ENCODE results near the gene TRMT61B. TPM values are rescaled to one million over a fixed set of nuclear protein-coding genes. Genes with fewer than 3 reads are reported as not detected.

The TRMT61B gene
- total and polyA plus RNA-seq, 9 of the 15 experiments (the other 6 are each of a cell fraction or from before 2014, with no cell fraction given): 13.2 to 28.3 (median 19.5) TPM

DNA sequence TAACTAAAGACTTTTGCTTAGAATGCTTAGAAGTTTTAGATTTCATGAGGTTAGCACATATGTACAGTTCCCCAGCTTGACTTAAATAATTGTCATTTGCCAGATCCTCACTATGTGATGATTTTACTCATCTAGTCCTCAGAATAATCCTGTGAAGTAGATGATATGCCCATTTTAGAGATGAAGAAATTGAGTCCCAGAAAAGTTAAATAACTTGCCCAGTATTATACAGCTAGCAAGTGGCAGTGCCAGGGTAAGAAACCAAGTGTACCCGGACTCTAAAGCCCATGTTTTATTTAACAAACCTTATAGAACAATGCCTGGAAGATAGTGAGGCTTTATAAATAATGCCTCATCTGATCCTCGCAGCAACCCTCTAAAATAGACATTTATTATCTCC lies 31.1 kb downstream of the TRMT61B start:
- FAIRE-seq (no peak), ATAC-seq (no peak), DNase-seq (ENCODE audit: extremely low read depth in 1 of 4, low spot score in 3 of 4) (no peak)
- CTCF ChIA-PET (ENCODE audit: low intra/inter-chr PET ratio): no interaction called here
- intact Hi-C loops (cut with micrococcal nuclease) (no loop called here), in situ Hi-C loops (cut with MboI) (loop anchor here (10.0 kb wide), 1 partner anchor 366 kb away; no protein-coding TSS in a partner anchor)
- Histone ChIP-seq H2AFZ (ENCODE audit: low read depth, low read length) (peak overlapping the region; percentile 60; the same call in 1 of the 2 replicates), H3K4me2 (ENCODE audit: insufficient read depth, low read length) (no peak overlapping the region), H3K27ac (ENCODE audit: extremely low read depth, low read depth, low read length) (no peak overlapping the region), H3K4me3 (no peak overlapping the region), H3K79me2 (ENCODE audit: control insufficient read depth, insufficient read depth, low read length) (no peaks in the 10 kb centered on the region), H3K4me1 (replicated peaks in 1 of 2; ENCODE audit: control insufficient read depth in 2 of 2, insufficient read depth in 2 of 2, low read length in 2 of 2) (no peaks in the 10 kb centered on the region), H3K27me3 (ENCODE audit: control insufficient read depth in 2 of 2, insufficient read depth in 2 of 2, low read length in 2 of 2) (no peaks in the 10 kb centered on the region), H3K9me3 (replicated peaks; ENCODE audit: control insufficient read depth, insufficient read depth, low read depth, low read length) (no peaks in the 10 kb centered on the region), H4K20me1 (replicated peaks; ENCODE audit: control insufficient read depth, insufficient read depth, low read length) (no peaks in the 10 kb centered on the region), H3K9ac (ENCODE audit: insufficient read depth in 1 of 2, low read depth in 2 of 2, low read length in 2 of 2) (no peak overlapping the region), H3K36me3 (ENCODE audit: control insufficient read depth, insufficient read depth, low read length) (no peaks in the 10 kb centered on the region), H3K9me1 (ENCODE audit: control insufficient read depth, insufficient read depth, low read length) (no peaks in the 10 kb centered on the region)
- POLR2A ChIA-PET: interaction anchor here (0.8 to 1.2 kb wide), 2 partner anchors 111 to 200 kb away, joined by 3 read pairs; no protein-coding TSS in a partner anchor
- 41% methylated on average over 2 of the region's 2 CpGs for WGBS (ENCODE audit: insufficient coverage, low coverage, missing lambda C conversion rate)
- no TSS peak for BruUV-seq (replicated peaks)
- no peak for TF ChIP-seq DMBX1 (CRISPR knock-in tag; IDR thresholded peaks at IDR 0.05; ENCODE audit: borderline replicate concordance)
- peak; percentile 72 for TF ChIP-seq RBM25 (IDR thresholded peaks at IDR 0.05; ENCODE audit: low read depth, low read length, severe bottlenecking)
- 0 out of 2 replicates have a peak, but pooled peaks have one; percentile 22 for TF ChIP-seq BCOR (IDR thresholded peaks at IDR 0.05)
- no peak for TF ChIP-seq PURB (CRISPR knock-in tag; IDR thresholded peaks at IDR 0.05; ENCODE audit: low read depth)
- no peak for TF ChIP-seq ZNF143 (CRISPR knock-in tag; IDR thresholded peaks at IDR 0.05)
- no peak for TF ChIP-seq ILF3 (IDR thresholded peaks at IDR 0.05; ENCODE audit: borderline replicate concordance)
- no peak for TF ChIP-seq ZNF668 (CRISPR knock-in tag; IDR thresholded peaks at IDR 0.05)
- TF ChIP-seq, protein P1, sequence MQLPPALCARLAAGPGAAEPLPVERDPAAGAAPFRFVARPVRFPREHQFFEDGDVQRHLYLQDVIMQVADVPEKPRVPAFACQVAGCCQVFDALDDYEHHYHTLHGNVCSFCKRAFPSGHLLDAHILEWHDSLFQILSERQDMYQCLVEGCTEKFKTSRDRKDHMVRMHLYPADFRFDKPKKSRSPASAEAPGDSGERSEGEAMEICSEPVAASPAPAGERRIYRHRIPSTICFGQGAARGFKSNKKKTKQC (CRISPR knock-in tag; IDR thresholded peaks at IDR 0.05): no peak
- TF ChIP-seq ZFP1 (CRISPR knock-in tag; IDR thresholded peaks at IDR 0.05): no peak
- TF ChIP-seq PHTF2 (CRISPR knock-in tag; IDR thresholded peaks at IDR 0.05): no peak
- no peak for TF ChIP-seq NFATC3 (IDR thresholded peaks at IDR 0.05)
- TF ChIP-seq, protein P2, sequence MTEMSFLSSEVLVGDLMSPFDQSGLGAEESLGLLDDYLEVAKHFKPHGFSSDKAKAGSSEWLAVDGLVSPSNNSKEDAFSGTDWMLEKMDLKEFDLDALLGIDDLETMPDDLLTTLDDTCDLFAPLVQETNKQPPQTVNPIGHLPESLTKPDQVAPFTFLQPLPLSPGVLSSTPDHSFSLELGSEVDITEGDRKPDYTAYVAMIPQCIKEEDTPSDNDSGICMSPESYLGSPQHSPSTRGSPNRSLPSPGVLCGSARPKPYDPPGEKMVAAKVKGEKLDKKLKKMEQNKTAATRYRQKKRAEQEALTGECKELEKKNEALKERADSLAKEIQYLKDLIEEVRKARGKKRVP (CRISPR knock-in tag; IDR thresholded peaks at IDR 0.05): no peak
- no peak for TF ChIP-seq CBFB (CRISPR knock-in tag; IDR thresholded peaks at IDR 0.05)
- no peak for TF ChIP-seq HNRNPH1 (optimal IDR thresholded peaks at IDR 0.05; ENCODE audit: low read depth, low read length)
- TF ChIP-seq PRMT5 (CRISPR knock-in tag; IDR thresholded peaks at IDR 0.05): no peak
